ENCODE measurements around the gene DYRK1B. TPM values are rescaled to one million over a fixed set of nuclear protein-coding genes. Genes with fewer than 3 reads are reported as not detected.

The DYRK1B gene
- total RNA-seq, 1 experiment from 2014 or later: 12.2 TPM

- DNase-seq (ENCODE audit: low spot score) (peak; percentile 85), ATAC-seq (peak; percentile 99)
- H3K27me3 Mint-ChIP-seq (ENCODE audit: low read depth): peaks cover 9% of the 10 kb centered on the region
- no peaks in the 10 kb centered on the region for H3K9me3 Mint-ChIP-seq
- no peak overlapping the region; the same call in 1 of the 2 replicates for H3K27ac Mint-ChIP-seq
- no peak for TF ChIP-seq JAZF1 (CRISPR knock-in tag; IDR thresholded peaks at IDR 0.05)
- TF ChIP-seq MAX (CRISPR knock-in tag; IDR thresholded peaks at IDR 0.05): peak; percentile 86
- peak; percentile 66; the same call in 1 of the 2 replicates for TF ChIP-seq NFE2L1 (CRISPR knock-in tag; IDR thresholded peaks at IDR 0.05)
- POLR2A ChIA-PET: no interaction called here
- H3K4me1 Mint-ChIP-seq: peaks cover 8% of the 10 kb centered on the region
- peak overlapping the region; percentile 41 for H3K4me3 Mint-ChIP-seq
- H3K36me3 Mint-ChIP-seq: no peaks in the 10 kb centered on the region
- CTCF ChIA-PET: interaction anchor here (0.7 to 1.9 kb wide), 2 partner anchors 11 to 100 kb away, joined by 3 to 8 read pairs; partner anchors contain the start of gene PSMC4
Observed at GRCh38 chr19:39870171-39870971, 36.4 kb upstream of the DYRK1B start.

- POLR2A ChIA-PET: no interaction called here
Observed at GRCh38 chr19:39867952-39868351, 34.0 kb upstream of the DYRK1B start.

More at GRCh38 chr19:39867952-39868351, 34.0 kb upstream of the DYRK1B start:
- H3K27me3 Mint-ChIP-seq (ENCODE audit: low read depth): peaks cover 12% of the 10 kb centered on the region
- H3K4me3 Mint-ChIP-seq: no peak overlapping the region
- TF ChIP-seq IRF1 (CRISPR knock-in tag; IDR thresholded peaks at IDR 0.05) (no peak), ATF2 (CRISPR knock-in tag; IDR thresholded peaks at IDR 0.05; ENCODE audit: borderline replicate concordance, low read depth) (no peak), ZNF138 (CRISPR knock-in tag; conservative IDR thresholded peaks at IDR 0.05) (no peak), NFYB (CRISPR knock-in tag; conservative IDR thresholded peaks at IDR 0.05; ENCODE audit: low read depth) (no peak), ZSCAN18 (CRISPR knock-in tag; IDR thresholded peaks at IDR 0.05) (no peak), ZNF121 (CRISPR knock-in tag; IDR thresholded peaks at IDR 0.05) (no peak), RELA (CRISPR knock-in tag; IDR thresholded peaks at IDR 0.05; ENCODE audit: borderline replicate concordance) (no peak), ERG (CRISPR knock-in tag; IDR thresholded peaks at IDR 0.05) (no peak), ATF3 (CRISPR knock-in tag; conservative IDR thresholded peaks at IDR 0.05) (no peak), JAZF1 (CRISPR knock-in tag; IDR thresholded peaks at IDR 0.05) (no peak), NFE2L1 (CRISPR knock-in tag; IDR thresholded peaks at IDR 0.05) (no peak), ZNF425 (CRISPR knock-in tag; conservative IDR thresholded peaks at IDR 0.05) (no peak), FOXK1 (CRISPR knock-in tag; IDR thresholded peaks at IDR 0.05) (no peak), NR2C2 (CRISPR knock-in tag; IDR thresholded peaks at IDR 0.05) (no peak), OVOL2 (CRISPR knock-in tag; IDR thresholded peaks at IDR 0.05; ENCODE audit: borderline replicate concordance) (no peak)
- H3K27ac Mint-ChIP-seq: no peak overlapping the region
- no peaks in the 10 kb centered on the region for H3K9me3 Mint-ChIP-seq
- H3K36me3 Mint-ChIP-seq: no peaks in the 10 kb centered on the region
- H3K4me1 Mint-ChIP-seq: peaks cover 8% of the 10 kb centered on the region
- DNase-seq (ENCODE audit: low spot score) (no peak), ATAC-seq (no peak)
- CTCF ChIA-PET: interaction anchor here (1.2 kb wide), 1 partner anchor 14 kb away, joined by 4 read pairs; no protein-coding TSS in a partner anchor

Data from WTC11 (cell line).